Measurements from ENCODE around the gene RNF150.

DNA sequence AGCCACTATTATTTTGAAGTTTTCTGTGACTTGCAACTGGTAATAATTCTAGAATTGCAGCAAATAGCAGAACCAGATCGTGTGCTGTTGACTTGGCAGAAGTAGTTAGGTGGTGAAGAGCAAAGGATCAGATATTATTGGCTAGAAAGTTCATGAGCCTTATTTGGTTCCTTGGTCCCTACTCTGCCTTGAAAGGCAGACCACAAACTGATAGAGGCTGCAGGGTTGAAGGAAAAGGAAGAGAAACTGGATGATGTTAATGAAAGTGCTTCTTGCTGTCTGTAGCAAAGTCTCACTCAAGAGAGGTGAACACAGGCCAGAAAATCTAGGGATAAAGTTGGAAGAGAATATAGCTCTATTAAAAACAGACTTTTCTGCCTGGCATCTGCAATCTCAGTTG is 41.2 kb upstream of the RNF150 start:
- TF ChIP-seq, protein P1, sequence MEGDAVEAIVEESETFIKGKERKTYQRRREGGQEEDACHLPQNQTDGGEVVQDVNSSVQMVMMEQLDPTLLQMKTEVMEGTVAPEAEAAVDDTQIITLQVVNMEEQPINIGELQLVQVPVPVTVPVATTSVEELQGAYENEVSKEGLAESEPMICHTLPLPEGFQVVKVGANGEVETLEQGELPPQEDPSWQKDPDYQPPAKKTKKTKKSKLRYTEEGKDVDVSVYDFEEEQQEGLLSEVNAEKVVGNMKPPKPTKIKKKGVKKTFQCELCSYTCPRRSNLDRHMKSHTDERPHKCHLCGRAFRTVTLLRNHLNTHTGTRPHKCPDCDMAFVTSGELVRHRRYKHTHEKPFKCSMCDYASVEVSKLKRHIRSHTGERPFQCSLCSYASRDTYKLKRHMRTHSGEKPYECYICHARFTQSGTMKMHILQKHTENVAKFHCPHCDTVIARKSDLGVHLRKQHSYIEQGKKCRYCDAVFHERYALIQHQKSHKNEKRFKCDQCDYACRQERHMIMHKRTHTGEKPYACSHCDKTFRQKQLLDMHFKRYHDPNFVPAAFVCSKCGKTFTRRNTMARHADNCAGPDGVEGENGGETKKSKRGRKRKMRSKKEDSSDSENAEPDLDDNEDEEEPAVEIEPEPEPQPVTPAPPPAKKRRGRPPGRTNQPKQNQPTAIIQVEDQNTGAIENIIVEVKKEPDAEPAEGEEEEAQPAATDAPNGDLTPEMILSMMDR (IDR thresholded peaks at IDR 0.05): no peak
- TF ChIP-seq POLR2A (IDR thresholded peaks at IDR 0.05): no peak

All from uterus (tissue), 2 donors.